Tibial nerve (tissue), 4 donors: Measurements from ENCODE around the gene CORO1C. TPM values are rescaled to one million over a fixed set of nuclear protein-coding genes. Genes with fewer than 3 reads are reported as not detected.

Source experiments
- DNase-seq, 2 donors: peaks; one replicate each; pipeline ENCODE4 v3.0.0-alpha.2; 2019; ENCODE audit warnings: low spot score in 2 of 2
- H3K27ac ChIP-seq, 4 donors: fragments of 200-600 bp; sonication (generic) in 3 of 4; one replicate each; pipeline ENCODE4 v1.5.1; 2017 to 2019; ENCODE audit warnings: mild to moderate bottlenecking in 1 of 4
- H3K27me3 ChIP-seq, 2 donors: fragments of 200-600 bp; sonication (generic) in 1 of 2; one replicate each; pipeline versions ENCODE4 v1.5.1 to v1.6.0; 2017 to 2019
- H3K36me3 ChIP-seq, 3 donors: fragments of 200-600 bp; sonication (generic); one replicate each; pipeline ENCODE4 v1.5.1; 2018 to 2019
- H3K4me1 ChIP-seq, 4 donors: fragments of 200-600 bp; sonication (generic) in 3 of 4; one replicate each; pipeline ENCODE4 v1.5.1; 2017 to 2019
- H3K4me3 ChIP-seq, 4 donors: fragments of 200-600 bp; sonication (generic) in 3 of 4; one replicate each; pipeline ENCODE4 v1.5.1; 2017 to 2019; ENCODE audit warnings: mild to moderate bottlenecking in 1 of 4, moderate library complexity in 1 of 4
- H3K9me3 ChIP-seq, 4 donors: fragments of 200-600 bp; sonication (generic) in 3 of 4; one replicate each; pipeline ENCODE4 v1.5.1; 2017 to 2019
- EP300 ChIP-seq, 2 donors: sonication (generic); formaldehyde crosslinking; IDR thresholded peaks; one replicate each; pipeline ENCODE4 v1.6.1; 2017; ENCODE audit warnings: antibody characterized with exemption in 2 of 2, mild to moderate bottlenecking in 1 of 2
- POLR2A ChIP-seq, 2 donors: fragments of 450-650 bp; IDR thresholded peaks; one replicate each; pipeline ENCODE4 v1.6.1; 2017; ENCODE audit warnings: antibody characterized with exemption in 2 of 2, mild to moderate bottlenecking in 2 of 2, moderate library complexity in 2 of 2
- WGBS, 2 donors: methylation state at CpG; one replicate each; pipeline ENCODE4 v1.1.5; 2018; 5-methylcytosine and 5-hydroxymethylcytosine counted together
- total RNA-seq, 4 donors: library from RNA; depleted of rRNA; stranded (reverse); fragments of >200 nt; gene quantifications; one replicate each; pipeline ENCODE4 v1.1.0, GENCODE V29; 2016
- TF ChIP-seq, protein P1 (sequence below), 5 experiments: fragments of 200-600 bp in 3 of 5; fragments of 450-650 bp in 2 of 5; sonication (generic) in 3 of 5; IDR thresholded peaks; one replicate each; pipeline ENCODE4 v1.5.1; 2016 to 2019; ENCODE audit warnings: antibody characterized with exemption in 5 of 5, mild to moderate bottlenecking in 3 of 5, moderate library complexity in 2 of 5

CORO1C gene
- total RNA-seq, 4 donors from 2014 or later = 110 to 181 (median 158) TPM

GRCh38 chr12:108668542-108668941 is 62.8 kb downstream of the CORO1C start:
- 59 to 64% methylated on average over 1 of the region's 1 CpG for WGBS, 2 donors
- no peaks in the 10 kb centered on the region for H3K36me3 ChIP-seq
- H3K4me1 ChIP-seq = peaks cover 5 to 63% (median 45%) of the 10 kb centered on the region in 4 donors
- no peak for DNase-seq
- H3K9me3 ChIP-seq = no peaks in the 10 kb centered on the region
- no peaks in the 10 kb centered on the region for H3K27me3 ChIP-seq
- H3K4me3 ChIP-seq = no peak overlapping the region
- TF ChIP-seq EP300 (IDR thresholded peaks at IDR 0.05) = peak in 1 of 2 donors; percentile 23
- no peak for TF ChIP-seq POLR2A (IDR thresholded peaks at IDR 0.05)
- TF ChIP-seq, protein P1, sequence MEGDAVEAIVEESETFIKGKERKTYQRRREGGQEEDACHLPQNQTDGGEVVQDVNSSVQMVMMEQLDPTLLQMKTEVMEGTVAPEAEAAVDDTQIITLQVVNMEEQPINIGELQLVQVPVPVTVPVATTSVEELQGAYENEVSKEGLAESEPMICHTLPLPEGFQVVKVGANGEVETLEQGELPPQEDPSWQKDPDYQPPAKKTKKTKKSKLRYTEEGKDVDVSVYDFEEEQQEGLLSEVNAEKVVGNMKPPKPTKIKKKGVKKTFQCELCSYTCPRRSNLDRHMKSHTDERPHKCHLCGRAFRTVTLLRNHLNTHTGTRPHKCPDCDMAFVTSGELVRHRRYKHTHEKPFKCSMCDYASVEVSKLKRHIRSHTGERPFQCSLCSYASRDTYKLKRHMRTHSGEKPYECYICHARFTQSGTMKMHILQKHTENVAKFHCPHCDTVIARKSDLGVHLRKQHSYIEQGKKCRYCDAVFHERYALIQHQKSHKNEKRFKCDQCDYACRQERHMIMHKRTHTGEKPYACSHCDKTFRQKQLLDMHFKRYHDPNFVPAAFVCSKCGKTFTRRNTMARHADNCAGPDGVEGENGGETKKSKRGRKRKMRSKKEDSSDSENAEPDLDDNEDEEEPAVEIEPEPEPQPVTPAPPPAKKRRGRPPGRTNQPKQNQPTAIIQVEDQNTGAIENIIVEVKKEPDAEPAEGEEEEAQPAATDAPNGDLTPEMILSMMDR (IDR thresholded peaks at IDR 0.05) = no peak
- peak overlapping the region; percentile 73 to 88 (median 82) for H3K27ac ChIP-seq

- TF ChIP-seq, protein P1 (IDR thresholded peaks at IDR 0.05) = no peak
- TF ChIP-seq POLR2A (IDR thresholded peaks at IDR 0.05) = no peak
- TF ChIP-seq EP300 (IDR thresholded peaks at IDR 0.05) = no peak
- Histone ChIP-seq H3K27me3 (no peaks in the 10 kb centered on the region), H3K27ac (peak overlapping the region; percentile 73 to 88 (median 82)), H3K4me3 (no peak overlapping the region), H3K4me1 (peaks cover 5 to 67% (median 47%) of the 10 kb centered on the region in 4 donors), H3K9me3 (no peaks in the 10 kb centered on the region), H3K36me3 (no peaks in the 10 kb centered on the region)
- 32 to 42% methylated on average over 8 of the region's 8 CpGs for WGBS, 2 donors
- DNase-seq = no peak
These were observed 63.3 kb downstream of the CORO1C start for GRCh38 chr12:108668063-108668462.

DNA sequence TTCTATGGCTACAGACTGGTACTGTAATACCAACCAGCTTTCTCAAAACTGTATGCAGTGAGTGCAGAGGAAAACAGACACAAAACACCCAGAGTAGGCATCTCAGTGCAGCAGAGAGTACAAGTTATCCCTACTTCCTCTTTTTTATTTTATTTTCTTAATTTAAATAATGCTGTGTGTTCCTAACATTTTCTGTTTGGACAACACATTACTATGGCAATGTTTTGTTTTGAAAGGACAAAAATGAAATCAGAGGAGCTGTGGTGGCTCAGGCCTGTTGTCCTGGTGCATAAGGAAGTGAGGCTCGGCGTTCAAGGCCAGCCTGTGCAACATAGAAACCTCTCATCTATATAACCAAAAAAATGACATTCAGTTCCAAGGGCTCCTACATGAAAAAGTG is 64.0 kb downstream of the CORO1C start:
- H3K27me3 ChIP-seq = no peaks in the 10 kb centered on the region
- no peak for DNase-seq
- no peak overlapping the region for H3K4me3 ChIP-seq
- no peaks in the 10 kb centered on the region for H3K36me3 ChIP-seq
- 54 to 61% methylated on average over 2 of the region's 2 CpGs for WGBS, 2 donors
- no peaks in the 10 kb centered on the region for H3K9me3 ChIP-seq
- peaks cover 5 to 73% (median 47%) of the 10 kb centered on the region in 4 donors for H3K4me1 ChIP-seq
- H3K27ac ChIP-seq = peak overlapping the region; percentile 73 to 88 (median 82)
- TF ChIP-seq, protein P1 (IDR thresholded peaks at IDR 0.05) = no peak
- TF ChIP-seq POLR2A (IDR thresholded peaks at IDR 0.05) (no peak), EP300 (IDR thresholded peaks at IDR 0.05) (no peak)

- DNase-seq = peak in 1 of 2 donors; percentile 43
- peaks cover 0 to 6% (median 0%) of the 10 kb centered on the region in 3 donors for H3K36me3 ChIP-seq
- H3K9me3 ChIP-seq = no peaks in the 10 kb centered on the region
- peak overlapping the region; percentile 73 to 88 (median 82) for H3K27ac ChIP-seq
- no peaks in the 10 kb centered on the region for H3K27me3 ChIP-seq
- 23 to 25% methylated on average over 3 of the region's 3 CpGs for WGBS, 2 donors
- TF ChIP-seq, protein P1 (IDR thresholded peaks at IDR 0.05) = no peak
- TF ChIP-seq EP300 (IDR thresholded peaks at IDR 0.05) (peak in 1 of 2 donors; percentile 49), POLR2A (IDR thresholded peaks at IDR 0.05) (no peak)
- H3K4me3 ChIP-seq = no peak overlapping the region
- peaks cover 5 to 74% (median 47%) of the 10 kb centered on the region in 4 donors for H3K4me1 ChIP-seq
These were observed 64.9 kb downstream of the CORO1C start for GRCh38 chr12:108666401-108666881.

DNA sequence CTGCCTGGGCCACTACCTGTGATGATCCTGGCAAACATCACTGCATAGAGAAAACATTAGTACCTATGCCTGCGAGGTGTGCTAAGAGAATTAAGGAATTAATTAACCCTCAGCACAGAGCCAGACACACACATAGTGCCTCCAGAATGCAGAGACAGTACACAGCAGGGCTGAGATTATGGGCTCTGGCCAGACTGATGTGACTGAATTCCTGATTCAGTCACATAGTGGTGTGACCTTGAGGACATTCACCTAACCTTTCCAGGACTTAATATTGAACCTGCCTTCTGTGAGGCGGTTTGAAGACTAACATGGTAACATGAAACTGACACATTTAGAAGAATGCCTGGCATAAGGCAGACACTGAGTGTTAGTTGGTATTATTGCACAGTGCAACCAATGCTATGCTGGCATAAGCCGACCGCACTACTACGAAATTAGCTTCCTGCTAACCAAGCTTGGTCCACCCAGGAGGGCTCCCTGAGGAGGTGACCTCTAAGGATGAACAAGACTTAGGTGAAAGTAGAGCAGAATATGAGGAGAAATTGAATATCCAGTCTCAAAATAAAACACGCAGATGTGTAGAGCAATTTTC is 65.6 kb downstream of the CORO1C start:
- peak overlapping the region; percentile 73 to 88 (median 82) for H3K27ac ChIP-seq
- no peak for DNase-seq
- H3K27me3 ChIP-seq = no peaks in the 10 kb centered on the region
- H3K36me3 ChIP-seq = peaks cover 0 to 6% (median 0%) of the 10 kb centered on the region in 3 donors
- H3K4me1 ChIP-seq = peaks cover 5 to 74% (median 47%) of the 10 kb centered on the region in 4 donors
- no peak for TF ChIP-seq POLR2A (IDR thresholded peaks at IDR 0.05)
- TF ChIP-seq, protein P1 (IDR thresholded peaks at IDR 0.05) = no peak
- TF ChIP-seq EP300 (IDR thresholded peaks at IDR 0.05) = no peak
- H3K4me3 ChIP-seq = no peak overlapping the region
- no peaks in the 10 kb centered on the region for H3K9me3 ChIP-seq
- WGBS, 2 donors = 53 to 65% methylated on average over 6 of the region's 6 CpGs
